ENCODE data around the gene TMED9.
"Not testable (repeated sequence)": the region's sequence is repeated elsewhere in the genome, so short reads cannot be mapped to it uniquely, and the experiment has no call there.

The TMED9 gene

GRCh38 chr5:177607115-177607451 lies 15.1 kb downstream of the TMED9 start:
- DNase-seq: no peak

- DNase-seq: peak; percentile 62
These were observed 15.6 kb downstream of the TMED9 start for GRCh38 chr5:177607452-177608192.

GRCh38 chr5:177608243-177609075 lies 16.5 kb downstream of the TMED9 start:
- DNase-seq: no peak

GRCh38 chr5:177609076-177610059 lies 17.4 kb downstream of the TMED9 start:
- no peak for DNase-seq

- DNase-seq: no peak
These were observed 18.2 kb downstream of the TMED9 start for GRCh38 chr5:177610131-177610769.

- DNase-seq: no peak
These were observed 18.9 kb downstream of the TMED9 start for GRCh38 chr5:177610770-177611445.

GRCh38 chr5:177611446-177612214 lies 19.6 kb downstream of the TMED9 start:
- no peak for DNase-seq

- DNase-seq: no peak
These were observed 20.2 kb downstream of the TMED9 start for GRCh38 chr5:177612215-177612673.

- no peak for DNase-seq
These were observed 28.6 kb downstream of the TMED9 start for GRCh38 chr5:177620560-177620959.

- DNase-seq: not testable (repeated sequence)
These were observed 32.2 kb downstream of the TMED9 start for GRCh38 chr5:177624172-177624571.

- DNase-seq: not testable (repeated sequence)
These were observed 38.2 kb downstream of the TMED9 start for GRCh38 chr5:177630186-177630585.

- not testable (repeated sequence) for DNase-seq
These were observed 42.9 kb downstream of the TMED9 start for GRCh38 chr5:177634912-177635311.

GRCh38 chr5:177645462-177645861 lies 53.5 kb downstream of the TMED9 start:
- DNase-seq: not testable (repeated sequence)
